Stomach (tissue), 4 donors: ENCODE results near the gene KCND2.

Experiments
- EP300 ChIP-seq: sonication (generic); formaldehyde crosslinking; IDR thresholded peaks from one replicate; pipeline ENCODE4 v1.6.1; 2017; ENCODE audit warnings: antibody characterized with exemption
- POLR2A ChIP-seq, 4 donors: fragments of 450-650 bp; IDR thresholded peaks; one replicate each; pipeline ENCODE4 v1.6.1; 2016; ENCODE audit warnings: antibody characterized with exemption in 4 of 4, control low read depth in 2 of 4, mild to moderate bottlenecking in 1 of 4, moderate library complexity in 1 of 4
- POLR2AphosphoS5 ChIP-seq, 3 donors: sonication (generic); formaldehyde crosslinking; IDR thresholded peaks; one replicate each; pipeline ENCODE4 v1.6.1; 2016; ENCODE audit warnings: antibody characterized with exemption in 3 of 3
- TF ChIP-seq, protein P1 (sequence below), 7 experiments: fragments of 450-650 bp in 4 of 7; fragments of 200-600 bp in 3 of 7; sonication (generic) in 3 of 7; IDR thresholded peaks; one replicate each; pipeline ENCODE4 v1.5.1; 2016 to 2019; ENCODE audit warnings: antibody characterized with exemption in 7 of 7, control low read depth in 2 of 7, mild to moderate bottlenecking in 1 of 7

- TF ChIP-seq, protein P1, sequence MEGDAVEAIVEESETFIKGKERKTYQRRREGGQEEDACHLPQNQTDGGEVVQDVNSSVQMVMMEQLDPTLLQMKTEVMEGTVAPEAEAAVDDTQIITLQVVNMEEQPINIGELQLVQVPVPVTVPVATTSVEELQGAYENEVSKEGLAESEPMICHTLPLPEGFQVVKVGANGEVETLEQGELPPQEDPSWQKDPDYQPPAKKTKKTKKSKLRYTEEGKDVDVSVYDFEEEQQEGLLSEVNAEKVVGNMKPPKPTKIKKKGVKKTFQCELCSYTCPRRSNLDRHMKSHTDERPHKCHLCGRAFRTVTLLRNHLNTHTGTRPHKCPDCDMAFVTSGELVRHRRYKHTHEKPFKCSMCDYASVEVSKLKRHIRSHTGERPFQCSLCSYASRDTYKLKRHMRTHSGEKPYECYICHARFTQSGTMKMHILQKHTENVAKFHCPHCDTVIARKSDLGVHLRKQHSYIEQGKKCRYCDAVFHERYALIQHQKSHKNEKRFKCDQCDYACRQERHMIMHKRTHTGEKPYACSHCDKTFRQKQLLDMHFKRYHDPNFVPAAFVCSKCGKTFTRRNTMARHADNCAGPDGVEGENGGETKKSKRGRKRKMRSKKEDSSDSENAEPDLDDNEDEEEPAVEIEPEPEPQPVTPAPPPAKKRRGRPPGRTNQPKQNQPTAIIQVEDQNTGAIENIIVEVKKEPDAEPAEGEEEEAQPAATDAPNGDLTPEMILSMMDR (IDR thresholded peaks at IDR 0.05) = no peak
- TF ChIP-seq EP300 (no peak), POLR2A (IDR thresholded peaks at IDR 0.05) (no peak), POLR2AphosphoS5 (IDR thresholded peaks at IDR 0.05) (no peak)
Measured at GRCh38 chr7:120274899-120275298, 1.9 kb downstream of the KCND2 start.
